Liver (tissue), 3 donors: ENCODE data around the gene NBPF1.
"Not testable (repeated sequence)": the region's sequence is repeated elsewhere in the genome, so short reads cannot be mapped to it uniquely, and the experiment has no call there.

Experiments used
- EGR1 ChIP-seq, 2 donors: IDR thresholded peaks; 2 replicates each; pipeline ENCODE4 v1.6.1; 2016 to 2018; ENCODE audit warnings: antibody characterized with exemption in 2 of 2, low read depth in 2 of 2
- RAD21 ChIP-seq, 2 donors: IDR thresholded peaks; 2 replicates each; pipeline ENCODE4 v1.6.1; 2016; ENCODE audit warnings: antibody characterized with exemption in 2 of 2, mild to moderate bottlenecking in 2 of 2
- SP1 ChIP-seq: IDR thresholded peaks from 2 replicates; pipeline ENCODE4 v1.6.1; 2018; ENCODE audit warnings: antibody characterized with exemption, mild to moderate bottlenecking
- TAF1 ChIP-seq: conservative IDR thresholded peaks from 2 replicates; pipeline ENCODE4 v1.6.1; 2016; ENCODE audit warnings: antibody characterized with exemption, mild to moderate bottlenecking
- TF ChIP-seq, protein P1 (sequence below): fragments of 150-350 bp; IDR thresholded peaks from 2 replicates; pipeline ENCODE4 v1.5.1; 2017; ENCODE audit warnings: improper control_type of control experiment, low read depth, low read length; ENCODE audit not compliant: missing input control
- TF ChIP-seq, protein P2 (sequence below): IDR thresholded peaks from 2 replicates; pipeline ENCODE4 v1.6.1; 2016; ENCODE audit warnings: antibody characterized with exemption
- TF ChIP-seq, protein P3 (sequence below): IDR thresholded peaks from 2 replicates; pipeline ENCODE4 v1.6.1; 2016; ENCODE audit warnings: antibody characterized with exemption, mild to moderate bottlenecking
- donor health status: healthy.
- donor health status: healthy.

DNA sequence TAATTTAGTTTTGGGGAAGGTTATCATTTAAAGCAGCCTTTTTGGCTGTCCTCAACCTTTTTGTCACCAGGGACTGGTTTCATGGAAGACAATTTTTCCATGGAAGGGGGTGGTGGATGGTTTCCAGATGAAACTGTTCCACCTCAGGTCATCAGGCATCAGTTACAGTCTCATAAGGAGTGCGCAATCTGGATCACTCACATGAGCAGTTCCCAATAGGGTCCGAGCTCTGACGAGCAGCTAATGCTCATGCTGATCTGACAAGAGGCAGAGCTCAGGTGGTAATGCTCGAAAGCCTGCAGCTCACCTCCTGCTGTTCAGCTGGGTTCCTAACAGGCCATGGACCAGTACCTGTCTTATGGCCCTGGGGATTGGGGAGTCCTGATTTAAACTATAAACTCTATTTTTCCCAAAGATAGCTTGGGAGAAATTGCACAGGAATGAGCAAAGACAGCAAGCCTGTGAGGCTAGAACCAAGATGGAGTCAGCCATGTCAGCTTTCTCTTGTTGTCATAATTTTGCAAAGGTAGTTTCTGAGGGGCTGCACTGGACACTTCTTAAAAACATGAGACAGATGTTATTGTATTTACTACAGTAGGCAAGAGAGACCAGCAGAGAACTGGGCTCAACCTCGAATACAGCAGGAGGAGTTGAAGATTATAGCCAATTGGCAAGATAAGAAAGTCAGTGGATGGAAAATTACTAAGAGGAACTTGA, 96.5 kb downstream of the NBPF1 start:
- TF ChIP-seq, protein P1, sequence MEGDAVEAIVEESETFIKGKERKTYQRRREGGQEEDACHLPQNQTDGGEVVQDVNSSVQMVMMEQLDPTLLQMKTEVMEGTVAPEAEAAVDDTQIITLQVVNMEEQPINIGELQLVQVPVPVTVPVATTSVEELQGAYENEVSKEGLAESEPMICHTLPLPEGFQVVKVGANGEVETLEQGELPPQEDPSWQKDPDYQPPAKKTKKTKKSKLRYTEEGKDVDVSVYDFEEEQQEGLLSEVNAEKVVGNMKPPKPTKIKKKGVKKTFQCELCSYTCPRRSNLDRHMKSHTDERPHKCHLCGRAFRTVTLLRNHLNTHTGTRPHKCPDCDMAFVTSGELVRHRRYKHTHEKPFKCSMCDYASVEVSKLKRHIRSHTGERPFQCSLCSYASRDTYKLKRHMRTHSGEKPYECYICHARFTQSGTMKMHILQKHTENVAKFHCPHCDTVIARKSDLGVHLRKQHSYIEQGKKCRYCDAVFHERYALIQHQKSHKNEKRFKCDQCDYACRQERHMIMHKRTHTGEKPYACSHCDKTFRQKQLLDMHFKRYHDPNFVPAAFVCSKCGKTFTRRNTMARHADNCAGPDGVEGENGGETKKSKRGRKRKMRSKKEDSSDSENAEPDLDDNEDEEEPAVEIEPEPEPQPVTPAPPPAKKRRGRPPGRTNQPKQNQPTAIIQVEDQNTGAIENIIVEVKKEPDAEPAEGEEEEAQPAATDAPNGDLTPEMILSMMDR, result not testable (repeated sequence)
- TF ChIP-seq, protein P2, sequence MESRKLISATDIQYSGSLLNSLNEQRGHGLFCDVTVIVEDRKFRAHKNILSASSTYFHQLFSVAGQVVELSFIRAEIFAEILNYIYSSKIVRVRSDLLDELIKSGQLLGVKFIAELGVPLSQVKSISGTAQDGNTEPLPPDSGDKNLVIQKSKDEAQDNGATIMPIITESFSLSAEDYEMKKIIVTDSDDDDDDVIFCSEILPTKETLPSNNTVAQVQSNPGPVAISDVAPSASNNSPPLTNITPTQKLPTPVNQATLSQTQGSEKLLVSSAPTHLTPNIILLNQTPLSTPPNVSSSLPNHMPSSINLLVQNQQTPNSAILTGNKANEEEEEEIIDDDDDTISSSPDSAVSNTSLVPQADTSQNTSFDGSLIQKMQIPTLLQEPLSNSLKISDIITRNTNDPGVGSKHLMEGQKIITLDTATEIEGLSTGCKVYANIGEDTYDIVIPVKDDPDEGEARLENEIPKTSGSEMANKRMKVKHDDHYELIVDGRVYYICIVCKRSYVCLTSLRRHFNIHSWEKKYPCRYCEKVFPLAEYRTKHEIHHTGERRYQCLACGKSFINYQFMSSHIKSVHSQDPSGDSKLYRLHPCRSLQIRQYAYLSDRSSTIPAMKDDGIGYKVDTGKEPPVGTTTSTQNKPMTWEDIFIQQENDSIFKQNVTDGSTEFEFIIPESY, result not testable (repeated sequence)
- TF ChIP-seq, protein P3, sequence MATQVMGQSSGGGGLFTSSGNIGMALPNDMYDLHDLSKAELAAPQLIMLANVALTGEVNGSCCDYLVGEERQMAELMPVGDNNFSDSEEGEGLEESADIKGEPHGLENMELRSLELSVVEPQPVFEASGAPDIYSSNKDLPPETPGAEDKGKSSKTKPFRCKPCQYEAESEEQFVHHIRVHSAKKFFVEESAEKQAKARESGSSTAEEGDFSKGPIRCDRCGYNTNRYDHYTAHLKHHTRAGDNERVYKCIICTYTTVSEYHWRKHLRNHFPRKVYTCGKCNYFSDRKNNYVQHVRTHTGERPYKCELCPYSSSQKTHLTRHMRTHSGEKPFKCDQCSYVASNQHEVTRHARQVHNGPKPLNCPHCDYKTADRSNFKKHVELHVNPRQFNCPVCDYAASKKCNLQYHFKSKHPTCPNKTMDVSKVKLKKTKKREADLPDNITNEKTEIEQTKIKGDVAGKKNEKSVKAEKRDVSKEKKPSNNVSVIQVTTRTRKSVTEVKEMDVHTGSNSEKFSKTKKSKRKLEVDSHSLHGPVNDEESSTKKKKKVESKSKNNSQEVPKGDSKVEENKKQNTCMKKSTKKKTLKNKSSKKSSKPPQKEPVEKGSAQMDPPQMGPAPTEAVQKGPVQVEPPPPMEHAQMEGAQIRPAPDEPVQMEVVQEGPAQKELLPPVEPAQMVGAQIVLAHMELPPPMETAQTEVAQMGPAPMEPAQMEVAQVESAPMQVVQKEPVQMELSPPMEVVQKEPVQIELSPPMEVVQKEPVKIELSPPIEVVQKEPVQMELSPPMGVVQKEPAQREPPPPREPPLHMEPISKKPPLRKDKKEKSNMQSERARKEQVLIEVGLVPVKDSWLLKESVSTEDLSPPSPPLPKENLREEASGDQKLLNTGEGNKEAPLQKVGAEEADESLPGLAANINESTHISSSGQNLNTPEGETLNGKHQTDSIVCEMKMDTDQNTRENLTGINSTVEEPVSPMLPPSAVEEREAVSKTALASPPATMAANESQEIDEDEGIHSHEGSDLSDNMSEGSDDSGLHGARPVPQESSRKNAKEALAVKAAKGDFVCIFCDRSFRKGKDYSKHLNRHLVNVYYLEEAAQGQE, result not testable (repeated sequence)
- not testable (repeated sequence) for TF ChIP-seq RAD21 (IDR thresholded peaks at IDR 0.05); SP1; TAF1; EGR1 (IDR thresholded peaks at IDR 0.05; ENCODE audit: low read depth in 2 of 2)
